GM19452 (cell line): ENCODE measurements around the gene ADAM12.
A peak's percentile ranks its signal among the peaks of the same experiment; 100 is the strongest.

Experiments used
- ATAC-seq: cut with Tn5 transposase; IDR thresholded peaks from one replicate; pipeline ENCODE4 v1.9.1; 2021; ENCODE audit not compliant: unreplicated experiment

ADAM12 gene

GRCh38 chr10:126126023-126126422, 262.3 kb downstream of the ADAM12 start:
- no peak for ATAC-seq

GRCh38 chr10:126124668-126125349, 263.5 kb downstream of the ADAM12 start:
- no peak for ATAC-seq

- no peak for ATAC-seq
These were observed 264.2 kb downstream of the ADAM12 start for GRCh38 chr10:126124046-126124445.

GRCh38 chr10:126123466-126123865, 264.8 kb downstream of the ADAM12 start:
- no peak for ATAC-seq

- ATAC-seq = no peak
These were observed 265.4 kb downstream of the ADAM12 start for GRCh38 chr10:126122881-126123280.

GRCh38 chr10:126119599-126119998, 268.7 kb downstream of the ADAM12 start:
- ATAC-seq = no peak

- no peak for ATAC-seq
These were observed 269.8 kb downstream of the ADAM12 start for GRCh38 chr10:126118476-126118875.

- no peak for ATAC-seq
These were observed 271.1 kb downstream of the ADAM12 start for GRCh38 chr10:126117196-126117595.

- ATAC-seq = no peak
These were observed 272.4 kb downstream of the ADAM12 start for GRCh38 chr10:126115886-126116285.

GRCh38 chr10:126114884-126115555, 273.3 kb downstream of the ADAM12 start:
- no peak for ATAC-seq

- no peak for ATAC-seq
These were observed 276.8 kb downstream of the ADAM12 start for GRCh38 chr10:126111516-126111915.

- ATAC-seq = no peak
These were observed 277.6 kb downstream of the ADAM12 start for GRCh38 chr10:126110489-126111180.

GRCh38 chr10:126109893-126110292, 278.4 kb downstream of the ADAM12 start:
- no peak for ATAC-seq

GRCh38 chr10:126108693-126109092, 279.6 kb downstream of the ADAM12 start:
- no peak for ATAC-seq

- no peak for ATAC-seq
These were observed 283.5 kb downstream of the ADAM12 start for GRCh38 chr10:126104767-126105166.

GRCh38 chr10:126102636-126103035, 285.6 kb downstream of the ADAM12 start:
- no peak for ATAC-seq

- ATAC-seq = peak; percentile 93
These were observed 286.5 kb downstream of the ADAM12 start for GRCh38 chr10:126101736-126102135.

- ATAC-seq = no peak
These were observed 287.0 kb downstream of the ADAM12 start for GRCh38 chr10:126101325-126101724.

GRCh38 chr10:126099366-126099765, 288.9 kb downstream of the ADAM12 start:
- no peak for ATAC-seq

GRCh38 chr10:126098226-126098581, 290.1 kb downstream of the ADAM12 start:
- no peak for ATAC-seq

- no peak for ATAC-seq
These were observed 290.6 kb downstream of the ADAM12 start for GRCh38 chr10:126097558-126098225.

- no peak for ATAC-seq
These were observed 293.7 kb downstream of the ADAM12 start for GRCh38 chr10:126094537-126094936.
